GM21447 (cell line): ENCODE measurements around the gene TNFRSF9.
"Not testable (repeated sequence)": the region's sequence is repeated elsewhere in the genome, so short reads cannot be mapped to it uniquely, and the experiment has no call there.

ENCODE experiments used
- ATAC-seq: cut with Tn5 transposase; IDR thresholded peaks from one replicate; pipeline ENCODE4 v1.9.1; 2021; ENCODE audit not compliant: unreplicated experiment

TNFRSF9 gene

DNA sequence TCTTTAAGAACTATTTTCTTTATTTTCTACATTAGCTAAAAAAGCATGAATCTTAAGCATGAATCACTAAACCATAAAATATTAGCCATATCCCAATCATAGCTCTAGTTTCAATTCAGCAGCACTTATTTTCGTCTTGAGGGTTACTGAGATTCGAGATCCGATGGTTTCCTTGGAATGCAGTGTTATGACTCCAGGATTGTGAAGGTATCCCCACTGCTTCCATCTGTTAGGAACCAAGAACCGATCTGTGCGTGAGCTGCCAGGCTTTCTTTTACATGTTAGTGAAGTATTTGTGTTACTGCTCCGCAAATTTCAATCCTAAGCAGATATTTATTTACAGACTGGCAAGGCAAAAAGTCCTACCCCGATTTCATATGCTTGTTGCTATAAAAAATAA is 18.8 kb downstream of the TNFRSF9 start:
- no peak for ATAC-seq

- no peak for ATAC-seq
Measured at GRCh38 chr1:7919880-7920279, 20.8 kb downstream of the TNFRSF9 start.

GRCh38 chr1:7917971-7918370 is 22.7 kb downstream of the TNFRSF9 start:
- ATAC-seq = not testable (repeated sequence)

- no peak for ATAC-seq
Measured at GRCh38 chr1:7916501-7916830, 24.2 kb downstream of the TNFRSF9 start.

DNA sequence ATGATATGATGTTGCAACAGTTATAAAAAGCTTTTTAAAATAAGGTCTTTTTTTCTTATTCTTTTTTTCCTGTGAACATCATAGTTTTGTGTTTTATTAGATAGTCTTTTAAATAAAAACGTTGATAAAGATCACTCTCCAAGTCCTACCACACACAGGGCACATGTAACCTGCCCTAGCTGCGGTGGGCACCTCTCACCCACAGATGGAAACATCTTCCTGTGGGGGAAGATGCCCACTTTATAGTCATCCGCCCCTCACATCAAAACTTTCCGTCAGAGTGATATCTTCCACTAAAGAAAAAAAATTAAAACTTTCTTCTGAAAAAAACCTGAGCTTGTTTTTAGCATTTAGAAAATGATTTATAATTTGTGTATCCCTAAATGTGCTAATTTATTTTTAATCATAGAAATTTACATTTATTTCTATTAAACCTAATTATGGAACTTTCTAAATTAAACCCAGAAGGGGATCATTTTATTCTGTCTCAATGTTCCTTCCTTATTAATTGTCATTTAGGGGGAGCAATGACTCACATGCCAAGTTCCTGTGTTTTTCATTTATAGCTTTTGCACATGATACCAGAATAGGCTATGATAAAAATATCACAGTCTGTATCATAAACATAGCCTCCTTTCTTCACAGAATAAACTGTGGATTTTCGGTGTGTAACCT is 24.7 kb downstream of the TNFRSF9 start:
- no peak for ATAC-seq

DNA sequence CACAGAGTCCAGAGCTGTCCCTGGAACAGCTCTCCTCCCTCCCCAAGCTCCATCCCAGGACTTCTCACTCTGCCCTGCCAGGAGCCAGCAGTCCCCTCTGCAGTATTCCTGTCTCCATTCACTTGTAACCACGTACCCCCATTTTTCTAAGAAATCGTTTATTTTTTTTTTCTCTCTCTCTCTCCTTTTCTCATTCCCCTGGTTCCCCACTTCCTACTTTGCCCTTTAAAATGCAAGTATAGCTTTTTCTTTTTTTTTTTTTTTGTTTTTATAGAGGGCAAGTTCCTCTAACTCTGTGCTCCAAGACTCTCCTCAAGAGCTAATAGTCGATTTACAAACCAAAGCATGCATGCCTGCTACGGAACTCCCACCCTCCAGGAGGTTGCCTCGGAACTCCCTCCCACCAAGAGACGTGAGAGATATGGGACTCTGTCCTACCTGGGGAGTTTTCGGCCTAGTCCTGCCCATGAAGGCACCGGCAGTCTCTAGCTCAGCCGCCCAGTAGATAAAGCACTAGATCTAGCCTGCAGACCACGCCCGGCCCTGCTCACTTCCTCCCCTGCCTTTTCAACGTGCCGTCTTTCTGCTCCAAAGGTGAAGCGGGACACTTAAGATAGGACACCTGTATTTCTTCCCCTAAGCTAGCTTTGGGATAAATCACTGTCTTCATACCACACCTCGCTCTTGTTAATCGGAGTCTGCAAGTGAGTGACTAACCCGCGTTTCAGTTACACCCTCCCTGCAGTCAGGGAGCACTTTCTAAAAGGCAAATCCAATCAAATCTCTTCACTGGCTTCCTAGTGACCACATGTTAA is 27.7 kb downstream of the TNFRSF9 start:
- no peak for ATAC-seq

GRCh38 chr1:7912145-7912544 is 28.5 kb downstream of the TNFRSF9 start:
- ATAC-seq = no peak

- ATAC-seq = no peak
Measured at GRCh38 chr1:7905262-7905661, 35.4 kb downstream of the TNFRSF9 start.

- no peak for ATAC-seq
Measured at GRCh38 chr1:7902478-7903085, 38.1 kb downstream of the TNFRSF9 start.

DNA sequence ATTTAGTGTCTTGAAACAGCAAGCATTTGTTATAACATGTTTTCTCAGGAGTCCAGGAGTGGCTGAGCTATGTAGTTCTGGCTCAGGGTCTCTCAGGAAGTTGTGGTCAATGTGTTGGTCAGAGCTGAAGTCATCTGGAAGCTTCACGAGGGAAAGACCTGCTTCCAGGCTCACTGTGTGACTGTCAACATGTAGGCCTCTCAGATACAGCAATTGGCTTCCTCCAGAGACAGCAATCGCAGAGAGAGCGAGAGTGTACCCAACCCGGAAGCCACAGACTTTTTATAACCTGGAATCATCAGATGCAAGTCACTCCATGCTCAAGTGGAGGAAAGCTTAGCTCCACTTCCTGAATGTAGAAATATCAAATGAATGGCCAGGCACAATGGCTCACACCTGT is 40.9 kb downstream of the TNFRSF9 start:
- ATAC-seq = no peak

- ATAC-seq = no peak
Measured at GRCh38 chr1:7898962-7899361, 41.7 kb downstream of the TNFRSF9 start.

DNA sequence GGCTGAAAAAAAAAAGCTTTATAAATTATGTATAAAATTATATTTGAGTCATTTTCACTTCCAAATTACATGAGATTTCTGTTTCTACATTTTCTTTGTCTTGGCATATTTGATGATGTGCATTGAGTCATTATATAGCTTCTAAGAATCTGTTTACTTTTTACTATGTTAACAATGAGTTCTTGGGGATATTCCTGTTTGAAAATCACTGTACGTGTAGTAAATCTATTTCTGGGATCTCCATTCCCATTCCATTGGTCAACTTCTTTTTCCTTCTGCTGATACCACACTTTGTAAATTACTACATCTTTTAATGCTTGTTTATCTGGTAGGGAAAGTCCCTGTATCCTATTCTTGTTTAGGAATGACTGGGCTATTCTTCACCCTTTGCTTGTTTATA is 43.6 kb downstream of the TNFRSF9 start:
- ATAC-seq = no peak

GRCh38 chr1:7893529-7894180 is 47.0 kb downstream of the TNFRSF9 start:
- ATAC-seq = no peak

DNA sequence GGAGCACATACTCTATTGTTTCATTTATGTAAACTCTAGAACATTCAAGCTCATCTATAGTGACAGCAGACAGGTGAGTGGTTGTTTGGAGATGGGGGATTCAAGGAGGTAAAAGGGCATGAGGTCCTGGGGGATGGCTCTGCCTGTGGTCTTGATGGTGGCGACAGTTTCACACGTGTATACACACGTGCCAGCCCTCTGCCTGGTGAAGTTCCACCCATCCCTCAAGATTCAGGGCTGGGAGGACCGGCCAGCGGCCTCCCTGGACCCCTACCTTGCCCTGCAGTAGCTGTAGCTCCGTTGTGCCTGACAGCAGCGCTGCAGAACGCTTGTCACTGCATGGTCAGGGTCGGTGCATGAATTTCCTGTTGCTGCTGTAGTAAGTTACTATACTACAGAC is 48.8 kb downstream of the TNFRSF9 start:
- no peak for ATAC-seq

DNA sequence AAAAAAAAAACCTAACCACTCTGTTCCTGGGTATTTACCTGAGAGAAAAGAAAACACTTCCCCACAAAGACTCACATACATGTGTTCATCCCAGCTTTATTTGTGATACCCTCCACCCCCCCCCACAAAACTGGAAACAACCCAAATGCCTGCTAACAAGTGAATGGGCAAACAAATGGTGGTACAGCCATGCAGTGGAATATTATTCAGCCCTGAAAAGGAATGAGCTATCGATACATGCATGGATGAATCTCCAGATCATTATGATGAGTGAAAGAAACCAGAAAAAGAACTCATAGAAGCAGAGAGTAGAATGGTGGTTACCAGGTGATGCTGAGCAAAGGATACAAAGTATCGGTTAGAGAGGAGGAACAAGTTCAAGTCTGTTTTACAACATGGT is 49.8 kb downstream of the TNFRSF9 start:
- no peak for ATAC-seq

DNA sequence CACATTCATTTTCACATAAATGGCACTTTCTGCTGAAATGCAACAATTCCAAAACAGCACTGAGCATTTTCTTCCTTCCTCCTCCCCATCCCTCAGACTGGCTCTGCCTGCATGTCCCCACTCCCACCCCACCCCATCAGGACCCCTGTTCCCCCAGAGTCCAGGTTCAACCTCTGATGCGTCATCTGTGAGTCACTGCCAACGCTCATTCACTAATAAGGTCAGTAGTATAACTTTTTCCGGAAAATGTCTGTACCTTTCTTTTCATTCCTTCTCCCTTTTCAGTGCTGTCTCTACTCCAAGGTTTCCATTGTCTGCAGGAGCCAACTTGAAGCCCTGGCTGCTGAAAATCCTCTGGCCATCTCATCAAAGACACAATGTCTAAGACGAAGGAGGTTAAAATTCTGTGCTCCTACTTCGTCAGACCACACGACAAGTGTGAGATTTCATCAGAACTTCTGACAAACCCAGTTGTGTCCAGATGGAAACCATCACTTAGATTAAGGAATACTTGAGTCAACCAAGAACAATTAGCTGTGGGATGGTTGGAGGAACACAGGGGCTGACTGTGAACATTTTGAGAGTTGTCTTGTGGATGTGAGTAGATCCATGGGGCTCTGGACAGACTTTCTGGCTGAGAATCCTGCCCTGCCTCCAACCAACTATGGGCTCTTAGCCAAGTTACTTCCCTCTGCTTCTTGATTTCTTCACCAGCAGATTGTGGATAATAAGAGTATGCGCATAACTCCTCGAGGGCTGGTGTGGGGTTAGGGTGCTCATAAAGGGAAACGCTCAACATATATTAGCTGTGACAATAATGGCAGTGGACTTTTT is 52.2 kb downstream of the TNFRSF9 start:
- ATAC-seq = no peak

- ATAC-seq = no peak
Measured at GRCh38 chr1:7886405-7886745, 54.3 kb downstream of the TNFRSF9 start.

DNA sequence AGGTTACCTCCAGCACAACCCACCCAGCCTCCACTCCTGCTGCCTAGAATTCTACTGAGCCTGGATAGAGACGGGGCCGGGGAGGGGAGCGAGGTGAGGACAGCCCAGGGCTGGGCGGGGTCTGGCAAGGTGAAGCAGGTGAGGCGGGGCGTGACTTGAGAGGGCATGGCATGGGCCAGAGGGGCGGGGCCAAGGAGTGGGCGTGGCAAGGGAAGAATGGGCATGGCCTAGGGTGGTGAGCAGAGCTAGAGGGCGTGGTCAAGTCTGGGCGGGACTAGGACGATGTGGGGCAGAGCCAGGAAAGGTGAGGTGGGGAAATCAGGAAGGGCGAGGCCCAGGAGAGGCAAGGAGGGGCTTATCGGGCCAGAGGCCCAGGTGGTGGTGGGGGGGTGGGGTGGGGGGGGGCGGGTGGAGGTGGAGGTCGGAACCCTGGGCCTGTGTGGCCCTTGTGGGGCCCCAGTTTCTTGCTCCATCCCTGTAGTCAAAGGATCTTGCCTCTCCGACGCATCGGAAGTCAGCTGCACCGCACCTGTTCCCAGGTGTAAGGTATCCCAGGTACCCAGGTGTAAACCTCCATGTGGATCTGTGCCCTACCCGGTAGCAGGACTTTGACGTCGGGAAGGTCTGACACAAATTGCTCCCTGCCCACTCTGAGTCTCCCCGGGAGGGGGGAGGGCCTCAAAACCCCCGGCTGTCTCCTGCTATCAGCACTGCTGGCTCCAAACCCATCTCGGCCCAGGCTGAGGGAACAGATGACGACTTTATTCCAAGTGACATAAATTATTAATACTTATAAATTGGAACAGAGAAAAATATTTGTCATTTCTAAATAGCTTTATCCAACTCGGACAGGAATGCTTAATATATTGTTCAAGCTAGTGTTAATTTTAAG is 54.9 kb downstream of the TNFRSF9 start:
- ATAC-seq = no peak

DNA sequence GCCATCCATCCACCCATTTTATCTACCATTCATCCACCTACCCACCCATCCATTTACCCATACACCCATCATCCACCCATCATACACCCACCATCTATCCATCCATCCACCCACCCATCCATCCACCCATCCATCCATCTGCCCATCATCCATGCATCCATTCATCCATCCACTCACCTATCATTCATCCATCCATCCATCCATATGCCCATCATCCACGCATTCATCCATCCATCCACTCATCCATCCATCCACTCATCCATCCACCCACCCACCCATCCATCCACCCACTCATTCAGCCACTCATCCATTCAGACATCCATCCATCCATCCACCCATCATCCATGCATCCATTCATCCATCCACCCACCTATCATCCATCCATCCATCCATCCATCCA is 55.9 kb downstream of the TNFRSF9 start:
- no peak for ATAC-seq

- ATAC-seq = no peak
Measured at GRCh38 chr1:7879228-7879627, 61.4 kb downstream of the TNFRSF9 start.
